ENCODE measurements around the gene PRAC2.

Gene PRAC2

GRCh38 chr17:48720266-48721008 is 2.5 kb upstream of the PRAC2 start:
- DNase-seq, result no peak

DNA sequence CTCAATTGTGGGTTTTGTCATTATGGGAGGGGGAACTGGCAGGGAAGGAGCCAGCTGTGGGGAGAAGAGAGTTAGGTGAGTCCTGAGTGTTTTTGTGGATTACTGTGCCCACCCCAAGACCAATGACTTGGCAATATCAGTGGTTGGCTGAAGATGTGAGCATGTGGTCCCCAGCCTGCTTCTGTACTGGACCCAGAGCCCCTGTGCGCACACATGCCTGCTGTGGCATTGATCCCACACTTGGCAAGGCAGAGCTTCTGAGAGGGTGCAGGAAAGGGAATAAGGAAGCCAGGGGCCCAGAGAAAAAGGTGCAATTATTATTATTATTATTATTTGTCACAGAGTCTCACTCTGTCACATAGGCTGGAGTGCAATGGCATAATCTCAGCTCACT is 2.0 kb upstream of the PRAC2 start:
- DNase-seq, result no peak

DNA sequence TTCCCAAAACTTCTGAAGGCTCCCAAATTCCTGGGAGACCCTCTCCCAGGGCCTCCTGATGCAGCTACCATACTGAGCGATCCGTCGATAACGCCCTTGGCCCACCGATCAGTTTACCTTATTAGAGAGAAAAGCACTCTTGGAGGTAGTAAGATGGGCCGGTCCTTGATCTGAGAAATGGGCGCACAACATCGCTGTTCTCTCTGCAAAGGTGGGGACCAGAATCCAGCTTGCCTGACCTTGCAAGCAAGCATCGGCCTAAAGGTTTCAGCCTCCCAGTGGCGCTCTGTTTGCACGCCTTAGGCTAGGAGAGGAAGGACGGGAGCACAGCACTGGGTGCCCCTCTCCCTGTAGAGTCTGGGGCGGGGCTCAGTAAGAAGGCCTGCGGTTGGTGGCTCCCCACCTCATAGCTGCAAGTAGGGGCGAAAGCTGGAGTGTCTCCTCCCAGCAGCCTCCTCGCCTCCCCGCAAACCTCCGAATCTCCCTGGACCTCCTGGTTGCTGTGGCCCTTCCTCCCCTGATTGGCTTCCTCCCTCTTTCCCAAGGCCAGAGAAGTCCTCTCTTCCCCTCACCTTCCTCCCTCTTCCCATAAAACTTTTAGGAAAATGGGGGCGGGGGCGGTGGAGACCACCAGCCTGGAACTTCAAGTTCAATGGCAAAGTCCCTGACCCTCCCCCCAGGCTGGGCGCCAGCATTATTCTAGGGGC is 631 bp upstream of the PRAC2 start, which contains the start of gene PRAC1:
Gene PRAC1, minus strand, starts transcription at position 318 of the 707 bp plus-strand sequence. Its CDS starts 126 bp downstream, at position 192.
- DNase-seq, result no peak

GRCh38 chr17:48723423-48724250 is 652 bp downstream of the PRAC2 start:
- peak; percentile 20 for DNase-seq

GRCh38 chr17:48724251-48725003 is 1.4 kb downstream of the PRAC2 start:
- DNase-seq, result peak; percentile 82

GRCh38 chr17:48725004-48725287 is 2.0 kb downstream of the PRAC2 start:
- DNase-seq, result no peak

GRCh38 chr17:48725288-48726064 is 2.5 kb downstream of the PRAC2 start:
- no peak for DNase-seq

DNA sequence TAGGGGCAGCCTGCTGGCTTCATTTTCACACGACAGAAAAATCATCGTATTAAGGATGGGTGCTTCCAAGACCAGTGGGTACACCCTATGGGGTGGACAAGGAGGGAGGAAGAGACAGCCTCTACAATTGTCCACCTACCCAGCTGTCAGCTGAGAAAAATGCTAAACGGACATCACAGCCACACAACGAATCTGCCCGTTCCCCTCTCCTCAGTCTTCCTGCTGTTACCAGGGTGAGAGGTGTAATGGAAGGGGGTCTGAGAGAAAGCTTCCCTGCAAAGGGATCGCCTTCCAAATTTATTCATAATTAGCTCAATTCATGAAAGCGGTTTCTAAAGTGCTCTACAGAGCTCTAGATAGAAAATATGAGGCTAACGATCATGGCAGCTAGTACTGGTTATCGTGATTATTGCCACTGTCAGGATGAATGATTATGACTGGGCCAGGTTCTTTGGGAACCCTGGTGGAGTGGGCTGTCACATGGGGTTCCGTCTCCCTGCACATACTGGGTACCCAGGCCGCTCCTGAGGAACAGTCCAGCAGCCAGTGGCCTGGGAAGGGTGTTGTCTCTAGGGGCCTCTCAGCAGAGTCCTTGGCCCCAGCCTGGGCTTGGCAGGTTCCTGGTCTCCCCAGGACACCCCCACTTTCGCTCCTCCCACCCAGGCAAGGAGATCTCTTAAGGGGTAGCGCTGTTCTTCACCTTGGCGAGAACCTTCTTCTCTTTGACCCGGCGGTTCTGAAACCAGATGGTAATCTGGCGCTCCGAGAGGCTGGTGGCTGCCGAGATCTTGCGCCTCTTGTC is 3.3 kb downstream of the PRAC2 start:
- DNase-seq, result no peak

DNA sequence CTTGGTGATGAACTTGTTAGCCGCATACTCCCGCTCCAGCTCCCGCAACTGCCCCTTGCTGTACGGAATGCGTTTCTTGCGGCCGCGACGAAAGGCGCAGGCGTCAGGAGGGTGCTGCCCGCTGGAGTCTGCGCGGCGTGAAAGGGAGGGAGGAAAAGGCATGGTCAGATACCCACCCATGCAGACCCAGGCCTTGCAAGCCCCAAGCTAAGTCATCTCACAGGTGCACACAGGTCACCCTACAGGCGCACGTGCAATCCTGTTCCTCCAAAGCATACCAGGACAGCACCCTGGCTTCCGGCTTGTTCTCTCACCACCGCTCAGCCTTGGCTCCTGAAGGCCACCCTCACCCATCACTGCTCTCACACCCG is 3.9 kb downstream of the PRAC2 start:
- no peak for DNase-seq

GRCh38 chr17:48727415-48728175 is 4.6 kb downstream of the PRAC2 start:
- no peak for DNase-seq

- DNase-seq, result peak; percentile 41
Observed at GRCh38 chr17:48728232-48729231, 5.5 kb downstream of the PRAC2 start, which contains the start of gene HOXB13. Gene HOXB13, minus strand, starts transcription at chr17:48728750. Its CDS starts 157 bp downstream, at chr17:48728593.

DNA sequence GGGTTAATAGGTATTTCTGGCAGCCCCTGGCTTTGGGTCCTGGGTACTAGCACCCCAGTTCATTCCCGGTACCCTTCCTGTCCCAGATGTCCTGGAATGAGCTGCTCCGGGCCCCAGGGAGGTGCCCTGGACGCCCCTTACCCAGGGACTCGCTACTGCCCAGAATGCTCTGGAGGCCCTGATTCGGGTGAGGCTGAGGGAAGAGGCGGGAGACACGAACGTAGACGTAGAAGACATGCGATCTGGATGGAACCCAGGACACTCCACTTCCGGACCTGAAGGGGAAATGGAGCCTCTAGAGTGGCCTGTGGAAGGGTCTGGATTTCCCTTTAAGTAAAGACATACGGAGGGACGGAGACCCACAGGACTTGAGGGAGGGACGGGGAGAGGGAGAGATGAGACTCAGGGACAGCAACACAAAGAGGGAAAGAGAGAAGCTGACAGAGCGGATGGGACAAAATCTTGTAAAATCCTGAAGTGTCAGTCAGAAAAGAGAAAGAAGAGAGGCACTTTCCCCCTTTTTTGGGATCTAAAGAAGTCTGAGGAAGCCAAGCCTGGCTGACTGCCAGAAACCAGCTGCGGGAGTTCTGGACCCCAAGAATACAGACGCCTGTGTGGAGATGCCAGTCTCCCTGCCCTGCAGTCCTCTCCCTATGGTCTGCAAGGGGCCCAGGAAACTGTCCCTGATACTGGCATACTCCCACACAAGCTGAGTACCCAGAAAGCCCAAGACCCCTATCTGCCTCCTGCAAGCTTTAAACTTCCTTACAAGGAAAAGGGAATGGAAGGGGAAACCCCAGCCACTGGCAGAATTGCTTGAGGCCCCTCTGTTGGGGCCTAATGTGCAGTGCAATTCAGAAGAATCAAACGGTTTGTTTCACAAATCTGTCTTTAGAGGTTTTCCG is 6.6 kb downstream of the PRAC2 start:
- DNase-seq, result no peak

- no peak for DNase-seq
Observed at GRCh38 chr17:48730240-48730550, 7.2 kb downstream of the PRAC2 start.

DNA sequence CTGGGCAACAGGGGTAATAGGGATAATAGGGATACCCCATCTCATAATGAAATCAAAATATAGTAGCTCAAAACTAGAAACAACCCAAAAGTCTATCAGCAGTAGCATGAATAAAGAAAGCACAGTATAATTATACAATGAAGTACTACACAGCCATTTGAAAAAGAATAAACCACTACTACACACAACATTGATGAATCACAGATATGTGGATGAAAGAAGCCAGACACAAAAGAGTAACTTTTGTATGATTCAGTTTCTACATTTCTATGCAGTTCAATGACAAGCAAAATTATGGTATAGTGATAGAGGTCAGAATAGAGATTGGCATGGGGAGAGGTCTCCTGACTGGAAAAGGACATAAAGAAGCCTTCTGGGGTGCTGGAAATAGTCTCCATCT is 8.4 kb downstream of the PRAC2 start:
- DNase-seq, result no peak

DNA sequence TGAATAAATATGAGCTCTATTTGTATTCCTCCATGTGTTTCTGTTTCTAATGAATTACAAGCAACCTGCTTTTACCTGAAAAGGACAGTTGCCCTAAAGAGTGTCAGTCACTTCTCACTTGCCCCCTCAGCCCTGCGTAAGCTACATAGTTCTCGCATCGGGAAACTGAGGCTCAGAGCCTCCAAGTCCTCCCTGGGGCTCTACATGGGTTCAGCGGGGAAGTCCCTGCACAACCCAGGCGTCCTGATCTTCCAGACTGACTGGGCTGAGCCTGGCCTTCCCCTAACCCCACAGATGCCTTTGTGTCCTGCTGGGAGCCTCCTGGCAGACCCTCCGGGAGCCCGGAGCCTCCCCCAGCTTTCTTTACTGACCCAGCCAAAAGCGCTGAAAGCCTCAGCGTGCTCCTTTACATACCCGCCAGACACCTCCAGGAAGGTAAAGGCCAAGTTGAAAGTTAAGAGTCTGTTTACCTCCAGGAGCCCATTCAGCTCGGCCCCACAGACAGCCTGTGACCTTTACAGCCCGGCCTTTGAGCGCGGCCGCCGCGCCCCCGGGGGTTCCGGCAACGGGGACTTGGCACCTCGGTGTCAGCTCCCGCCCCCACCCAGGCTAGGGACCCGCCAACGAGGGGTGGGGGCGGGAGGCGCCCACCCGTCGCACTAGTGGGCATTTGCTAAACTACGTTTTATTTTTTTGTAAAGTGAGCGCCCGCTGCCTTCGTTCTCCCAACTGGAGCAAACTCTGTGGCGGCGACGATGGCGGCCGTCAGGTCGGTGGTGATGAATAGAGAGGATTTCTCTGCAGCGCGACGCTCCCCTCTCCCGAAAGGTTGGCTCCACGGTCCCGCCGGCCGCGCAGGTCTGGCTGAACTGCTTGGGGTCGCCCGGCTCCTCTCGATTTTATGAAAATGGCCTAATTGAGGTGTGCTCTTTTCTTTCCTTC is 10.0 kb downstream of the PRAC2 start:
- no peak for DNase-seq

DNA sequence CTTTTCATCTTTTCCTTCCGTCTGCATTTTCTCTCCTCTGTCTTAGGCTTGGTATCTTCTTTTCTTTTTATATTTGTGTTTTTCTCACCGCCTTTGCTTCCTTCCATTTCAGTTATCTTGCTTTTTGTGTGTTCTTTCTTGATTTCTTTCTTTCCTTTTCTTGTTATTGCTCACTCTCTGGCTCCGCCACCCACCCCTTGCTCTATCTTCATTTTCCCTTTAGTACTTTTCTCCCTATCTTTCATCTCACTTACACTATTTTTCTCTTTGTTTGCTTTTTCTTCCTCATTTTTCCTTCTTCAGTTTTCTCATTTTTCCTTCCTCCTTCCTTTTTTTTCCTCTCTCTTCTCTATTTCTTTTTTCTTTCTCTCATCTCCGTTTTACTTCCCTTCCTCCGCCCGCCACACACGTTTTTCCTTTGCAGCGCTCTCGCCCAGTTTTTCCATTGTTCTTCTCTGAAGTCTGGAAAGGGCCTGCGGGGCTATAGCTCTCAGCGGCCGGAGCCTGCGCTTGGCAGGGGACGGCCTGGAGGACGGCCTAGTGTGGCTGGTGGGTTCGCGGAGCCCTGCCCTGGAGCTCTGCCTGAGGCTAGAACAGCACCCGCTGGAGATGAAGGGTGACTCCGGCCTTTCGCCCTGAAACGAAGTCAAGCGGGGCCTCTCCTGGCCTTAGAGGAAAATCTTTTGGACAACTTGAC is 10.8 kb downstream of the PRAC2 start:
- DNase-seq, result no peak
